Testis (tissue), 2 donors: ENCODE results near the gene GCN1.

Source experiments
- POLR2A ChIP-seq: fragments of 450-650 bp; IDR thresholded peaks from one replicate; pipeline ENCODE4 v1.6.1; 2017; ENCODE audit warnings: antibody characterized with exemption, mild to moderate bottlenecking, moderate library complexity
- TF ChIP-seq, protein P1 (sequence below), 3 experiments: fragments of 450-650 bp in 2 of 3; fragments of 200-600 bp in 1 of 3; sonication (generic) in 1 of 3; IDR thresholded peaks; one replicate each; pipeline ENCODE4 v1.5.1; 2016 to 2019; ENCODE audit warnings: antibody characterized with exemption in 3 of 3, mild to moderate bottlenecking in 2 of 3, moderate library complexity in 1 of 3

DNA sequence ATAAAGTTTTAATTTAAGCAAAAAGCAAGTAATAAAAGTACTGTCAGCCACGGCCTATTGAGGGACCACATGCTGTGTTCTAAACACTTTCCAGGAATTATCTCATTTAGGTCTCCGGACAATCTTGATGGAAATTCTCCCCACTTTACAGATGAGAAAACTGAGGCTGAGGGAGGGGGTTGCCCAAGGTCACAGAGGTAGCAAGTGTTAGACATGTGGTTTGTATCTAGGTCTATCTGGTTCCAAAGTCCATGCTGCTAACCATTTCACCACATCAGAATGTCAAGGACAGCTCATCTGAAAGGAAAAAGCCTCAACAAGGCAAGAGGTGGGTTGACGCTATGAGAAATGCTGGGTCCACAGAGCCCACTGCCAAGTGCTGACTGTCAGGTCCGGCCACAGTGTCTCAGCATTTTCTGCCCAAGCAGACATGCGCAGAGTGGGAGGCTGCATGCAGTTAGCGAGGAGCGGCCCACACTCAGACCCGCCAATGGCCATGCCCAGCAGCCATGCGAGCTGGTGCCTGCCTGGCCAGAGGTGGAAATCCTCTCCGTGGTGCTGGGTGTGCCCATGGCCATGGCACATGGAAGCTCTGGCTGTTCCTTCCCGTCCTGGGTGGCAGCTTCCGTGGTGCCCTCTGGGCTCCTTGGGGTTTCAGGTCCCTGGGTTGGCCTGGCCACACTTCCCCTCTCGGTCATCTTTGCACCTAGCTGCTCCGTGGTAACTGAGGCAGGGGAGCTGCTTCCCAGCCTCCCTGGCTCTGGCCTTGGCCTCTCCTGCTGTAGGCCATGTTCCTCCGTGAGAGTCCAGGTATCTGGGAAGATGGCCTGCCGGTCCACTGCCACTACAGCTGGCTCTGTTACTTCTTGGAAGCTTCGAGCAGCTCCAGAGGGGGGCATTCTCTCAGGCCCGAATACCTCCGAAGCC is 24.4 kb upstream of the GCN1 start:
- no peak for TF ChIP-seq POLR2A
- TF ChIP-seq, protein P1, sequence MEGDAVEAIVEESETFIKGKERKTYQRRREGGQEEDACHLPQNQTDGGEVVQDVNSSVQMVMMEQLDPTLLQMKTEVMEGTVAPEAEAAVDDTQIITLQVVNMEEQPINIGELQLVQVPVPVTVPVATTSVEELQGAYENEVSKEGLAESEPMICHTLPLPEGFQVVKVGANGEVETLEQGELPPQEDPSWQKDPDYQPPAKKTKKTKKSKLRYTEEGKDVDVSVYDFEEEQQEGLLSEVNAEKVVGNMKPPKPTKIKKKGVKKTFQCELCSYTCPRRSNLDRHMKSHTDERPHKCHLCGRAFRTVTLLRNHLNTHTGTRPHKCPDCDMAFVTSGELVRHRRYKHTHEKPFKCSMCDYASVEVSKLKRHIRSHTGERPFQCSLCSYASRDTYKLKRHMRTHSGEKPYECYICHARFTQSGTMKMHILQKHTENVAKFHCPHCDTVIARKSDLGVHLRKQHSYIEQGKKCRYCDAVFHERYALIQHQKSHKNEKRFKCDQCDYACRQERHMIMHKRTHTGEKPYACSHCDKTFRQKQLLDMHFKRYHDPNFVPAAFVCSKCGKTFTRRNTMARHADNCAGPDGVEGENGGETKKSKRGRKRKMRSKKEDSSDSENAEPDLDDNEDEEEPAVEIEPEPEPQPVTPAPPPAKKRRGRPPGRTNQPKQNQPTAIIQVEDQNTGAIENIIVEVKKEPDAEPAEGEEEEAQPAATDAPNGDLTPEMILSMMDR (IDR thresholded peaks at IDR 0.05), result no peak
